GM12864 (cell line): ENCODE data around the gene MAP1LC3B.

Source experiments
- DNase-seq: peaks from one replicate; pipeline ENCODE4 v3.0.0-alpha.2; 2011; ENCODE audit warnings: low read depth
- H3K4me3 ChIP-seq: 2 replicates; pipeline ENCODE4 v1.5.1; 2011; ENCODE audit warnings: mild to moderate bottlenecking, low read depth, low read length, control low read depth
- CTCF ChIP-seq: IDR thresholded peaks from 2 replicates; pipeline ENCODE4 v1.5.1; 2011; ENCODE audit warnings: low read depth, mild to moderate bottlenecking, moderate library complexity, low read length, control low read depth, inconsistent platforms; ENCODE audit errors: missing control alignments

MAP1LC3B gene

GRCh38 chr16:87447323-87447722 is 55.2 kb downstream of the MAP1LC3B start:
- TF ChIP-seq CTCF, result no peak

GRCh38 chr16:87448866-87449265 is 56.7 kb downstream of the MAP1LC3B start:
- DNase-seq, result no peak
- TF ChIP-seq CTCF, result no peak
- H3K4me3 ChIP-seq, result no peak overlapping the region

More at GRCh38 chr16:87447323-87447722, 55.2 kb downstream of the MAP1LC3B start:
- DNase-seq, result no peak
- H3K4me3 ChIP-seq, result no peak overlapping the region

GRCh38 chr16:87451563-87452210 is 59.6 kb downstream of the MAP1LC3B start:
- no peak overlapping the region for H3K4me3 ChIP-seq
- DNase-seq, result no peak
- TF ChIP-seq CTCF, result no peak

GRCh38 chr16:87453326-87453725 is 61.2 kb downstream of the MAP1LC3B start:
- DNase-seq, result no peak
- TF ChIP-seq CTCF, result no peak
- no peak overlapping the region for H3K4me3 ChIP-seq
